HG03135 (cell line): Measurements from ENCODE around the gene C2orf68.
"Not testable (repeated sequence)": the region's sequence is repeated elsewhere in the genome, so short reads cannot be mapped to it uniquely, and the experiment has no call there.

Experiments
- ATAC-seq: cut with Tn5 transposase; IDR thresholded peaks from one replicate; pipeline ENCODE4 v1.9.1; 2021; ENCODE audit warnings: mild to moderate bottlenecking, moderate library complexity; ENCODE audit not compliant: unreplicated experiment

C2orf68 gene, protein sequence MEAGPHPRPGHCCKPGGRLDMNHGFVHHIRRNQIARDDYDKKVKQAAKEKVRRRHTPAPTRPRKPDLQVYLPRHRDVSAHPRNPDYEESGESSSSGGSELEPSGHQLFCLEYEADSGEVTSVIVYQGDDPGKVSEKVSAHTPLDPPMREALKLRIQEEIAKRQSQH

DNA sequence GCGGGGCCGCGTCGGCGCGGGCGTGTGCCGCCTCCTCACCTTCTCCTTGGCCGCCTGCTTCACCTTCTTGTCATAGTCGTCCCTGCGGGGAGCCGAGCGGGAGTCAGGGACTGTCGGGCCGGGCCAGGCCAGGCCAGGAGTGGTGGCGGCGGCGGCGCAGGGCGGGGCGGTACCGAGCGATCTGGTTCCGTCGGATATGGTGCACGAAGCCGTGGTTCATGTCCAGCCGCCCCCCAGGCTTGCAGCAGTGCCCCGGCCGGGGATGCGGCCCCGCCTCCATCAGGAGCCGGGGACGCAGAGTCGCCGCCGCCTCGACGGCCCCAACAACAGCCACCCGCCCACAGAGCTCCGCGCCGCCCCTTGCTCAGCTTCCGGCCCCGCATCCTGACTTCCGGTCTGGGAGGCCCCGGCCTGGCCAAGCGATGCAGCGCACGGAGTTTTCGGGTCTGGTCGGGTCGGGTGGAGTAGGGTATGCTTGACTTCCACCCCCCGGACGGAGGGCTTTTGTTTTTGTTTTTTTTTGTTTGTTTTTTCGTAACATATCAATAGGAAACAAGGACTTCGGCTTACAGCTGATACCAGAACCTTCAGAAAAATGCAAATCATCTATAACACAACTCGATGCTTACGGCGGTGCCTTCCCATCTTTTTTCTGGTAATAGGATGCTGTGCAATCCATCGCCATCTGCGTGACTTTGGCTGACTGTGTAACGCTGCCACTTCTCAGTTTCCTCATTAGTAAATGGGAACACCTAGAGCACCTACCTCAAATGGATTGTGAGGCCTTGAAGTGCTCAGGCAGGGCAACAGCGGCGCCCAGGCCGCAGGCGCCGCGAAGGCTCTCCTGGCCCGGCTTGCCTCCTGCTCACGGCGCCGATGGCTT lies at the start of gene C2orf68:
C2orf68 (minus strand) TSS at position 362 of the 883 bp plus-strand sequence; CDS start at position 280, 82 bp downstream.
- ATAC-seq, result peak; percentile 71

DNA sequence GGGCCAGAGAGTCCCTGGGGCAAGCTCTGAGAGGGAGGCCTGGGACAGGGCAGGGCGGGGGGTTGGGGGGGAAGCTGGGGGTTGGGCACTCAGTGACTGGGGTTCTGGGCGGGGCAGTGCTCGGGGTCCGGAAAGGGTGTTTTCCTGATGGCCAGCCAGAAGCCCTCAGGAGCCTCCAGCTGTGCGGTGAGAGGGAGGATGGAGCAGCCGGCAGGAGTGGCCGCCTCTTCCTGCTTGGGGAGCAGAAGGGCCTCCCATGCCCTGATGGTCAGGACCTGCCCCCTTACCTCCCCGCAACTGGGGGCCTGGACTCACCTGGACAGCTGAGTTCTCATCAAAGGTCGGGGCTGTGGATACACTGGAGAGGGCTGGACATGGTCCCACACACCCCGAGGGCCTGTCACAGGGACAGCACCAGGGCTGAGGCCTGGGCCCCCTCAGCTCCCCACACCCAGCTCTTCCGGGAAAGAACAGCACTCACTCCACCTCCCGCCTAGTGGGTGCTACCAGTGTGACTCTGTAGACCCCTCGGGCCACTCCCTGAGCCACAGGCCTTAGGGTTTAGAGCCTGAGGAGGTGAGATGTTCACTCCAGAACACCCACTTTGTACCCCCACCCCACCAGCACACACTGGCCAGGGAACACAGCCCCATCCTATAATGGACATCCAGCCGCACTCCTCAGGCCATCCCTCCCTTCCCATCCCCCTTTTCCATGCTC lies 49.4 kb upstream of the C2orf68 start:
- ATAC-seq, result no peak

DNA sequence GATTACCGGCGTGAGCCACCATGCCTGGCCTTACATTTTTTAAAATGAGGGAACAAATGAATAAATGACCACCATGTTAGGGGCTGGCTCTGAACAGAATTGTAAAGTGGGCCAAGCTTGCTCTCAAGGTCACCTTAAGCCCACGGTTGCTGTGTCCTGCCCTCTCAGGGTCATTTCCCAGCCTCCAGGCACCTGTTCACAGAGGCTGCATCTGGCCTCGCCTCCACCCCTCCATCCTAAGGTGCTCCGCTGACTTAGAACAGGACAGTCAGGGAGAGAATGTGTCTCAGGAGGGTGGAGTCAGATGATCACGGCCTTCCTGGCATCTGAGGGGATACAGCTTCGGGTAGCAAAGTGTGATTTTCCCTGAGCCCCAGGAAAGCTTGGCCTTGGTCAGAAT lies 48.9 kb upstream of the C2orf68 start:
- no peak for ATAC-seq

DNA sequence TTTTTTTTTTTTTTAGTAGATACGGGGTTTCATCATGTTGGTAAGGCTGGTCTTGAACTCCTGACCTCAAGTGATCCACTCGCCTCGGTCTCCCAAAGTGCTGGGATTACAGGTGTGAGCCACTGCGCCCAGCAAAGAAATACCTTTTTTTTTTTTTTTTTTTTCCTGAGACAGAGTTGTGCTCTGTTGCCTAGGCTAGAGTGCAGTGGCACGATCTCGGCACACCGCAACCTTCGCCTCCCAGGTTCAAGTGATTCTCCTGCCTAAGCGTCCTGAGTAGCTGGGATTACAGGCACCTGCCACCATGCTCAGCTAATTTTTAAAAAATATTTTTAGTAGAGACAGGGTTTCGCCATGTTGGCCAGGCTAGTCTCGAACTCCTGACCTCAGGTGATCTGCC lies 48.4 kb upstream of the C2orf68 start:
- not testable (repeated sequence) for ATAC-seq

DNA sequence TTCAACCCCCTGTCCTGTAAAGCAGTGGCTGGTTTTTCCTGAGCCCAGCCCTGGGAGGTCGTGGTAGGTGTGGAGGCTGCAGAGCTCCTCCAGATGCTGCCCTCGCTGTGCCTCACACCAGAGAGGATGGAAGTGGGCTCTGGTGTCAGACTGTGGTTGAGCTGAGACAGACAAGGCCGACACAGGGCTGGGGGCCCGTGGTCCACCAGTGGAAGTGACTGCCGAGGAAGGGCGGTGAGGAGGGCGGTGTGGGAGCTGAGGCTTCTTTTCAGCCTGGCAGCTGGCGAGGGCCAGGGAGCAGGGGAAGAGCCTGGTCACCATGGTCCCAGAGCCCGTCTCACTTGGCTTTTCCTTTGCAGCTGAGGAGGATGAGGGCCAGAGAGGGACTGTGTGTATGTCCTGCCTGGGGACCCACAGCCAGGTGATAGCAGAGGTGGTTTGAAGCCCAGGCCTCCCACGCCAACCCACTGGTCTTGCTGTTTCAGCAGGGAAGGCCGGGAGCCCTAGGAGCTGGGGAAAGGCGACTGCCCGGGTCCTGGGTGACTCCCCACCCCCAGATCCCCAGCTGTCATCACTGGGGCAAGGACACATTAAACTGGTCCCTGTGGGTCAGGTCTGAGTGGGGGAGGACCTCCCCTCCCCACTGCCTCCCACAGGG lies 47.6 kb upstream of the C2orf68 start:
- ATAC-seq, result no peak

DNA sequence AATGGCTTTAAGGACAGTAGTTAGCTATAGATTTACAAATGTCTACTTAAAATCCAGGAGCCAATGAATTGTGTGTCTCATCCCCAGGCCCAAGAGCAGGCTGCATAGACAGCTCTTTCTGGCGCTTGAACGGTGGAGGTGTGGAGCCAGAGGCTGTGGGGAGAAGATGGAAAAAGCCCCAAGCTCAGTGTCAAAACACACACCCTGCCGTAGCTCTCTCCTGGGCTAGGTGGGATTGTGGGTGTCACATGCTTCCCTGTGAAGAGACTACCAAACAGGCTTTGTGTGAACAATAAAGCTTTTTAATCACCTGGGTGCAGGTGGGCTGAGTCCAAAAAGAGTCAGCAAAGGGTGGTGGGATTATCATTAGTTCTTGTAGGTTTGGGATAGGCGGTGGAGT lies 45.5 kb upstream of the C2orf68 start:
- ATAC-seq, result not testable (repeated sequence)

DNA sequence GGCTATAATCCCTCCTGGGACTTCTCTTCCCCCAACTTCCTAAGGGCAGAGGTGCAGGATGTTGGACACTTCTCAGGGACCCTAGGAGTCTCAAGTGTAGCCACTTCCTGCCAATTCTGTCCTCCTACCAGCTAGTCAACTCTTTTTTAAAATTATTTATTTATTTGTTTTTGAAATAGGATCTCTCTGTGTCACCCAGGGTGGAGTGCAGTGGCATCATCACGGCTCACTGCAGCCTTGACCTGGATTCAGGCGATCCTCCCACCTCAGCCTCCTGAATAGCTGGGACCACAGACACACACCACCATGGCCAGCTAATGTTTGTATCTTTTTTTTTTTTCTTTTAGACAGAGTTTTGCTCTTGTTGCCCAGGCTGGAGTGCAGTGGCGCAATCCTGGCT lies 44.6 kb upstream of the C2orf68 start:
- no peak for ATAC-seq

DNA sequence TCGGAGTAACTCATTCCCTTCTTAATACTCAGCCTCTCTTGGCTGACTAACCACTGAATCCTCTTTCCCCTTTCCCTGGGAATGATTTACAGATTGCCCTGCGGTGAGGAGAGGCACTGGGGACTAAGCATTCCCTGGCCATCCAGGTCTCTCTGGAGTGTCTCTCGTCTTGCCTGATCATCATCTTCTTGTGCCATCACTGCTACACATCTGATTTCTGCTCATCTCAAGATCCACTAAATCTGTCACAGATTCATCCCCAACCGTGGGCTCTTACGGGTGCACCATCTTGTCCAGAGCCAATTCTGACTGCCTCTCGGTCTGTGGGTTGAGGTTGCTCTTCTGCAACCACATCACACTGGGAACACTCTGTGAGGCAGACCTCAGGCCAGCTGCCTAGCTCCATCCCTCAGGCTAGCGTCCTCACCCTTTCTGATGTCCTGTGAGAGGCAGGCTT lies 44.1 kb upstream of the C2orf68 start:
- ATAC-seq, result no peak

DNA sequence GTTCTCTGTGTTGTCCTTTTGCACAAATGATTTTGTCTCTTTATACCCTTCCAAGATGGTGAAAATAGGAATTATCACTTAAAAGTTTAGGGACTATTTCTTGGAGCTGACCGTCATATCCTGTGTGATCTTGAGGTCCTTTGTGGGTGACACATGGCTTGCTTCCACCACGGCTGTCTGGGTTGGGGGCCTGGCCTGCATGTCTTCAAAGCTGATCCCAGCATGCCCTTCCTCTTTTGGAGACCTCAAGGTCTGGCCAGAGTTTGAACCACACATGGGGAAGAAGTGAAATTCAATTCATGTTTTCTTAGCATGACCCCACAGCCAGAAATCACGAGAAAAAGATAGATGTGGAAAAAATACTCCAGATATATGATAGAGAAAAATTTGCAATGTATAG lies 42.1 kb upstream of the C2orf68 start:
- ATAC-seq, result no peak

DNA sequence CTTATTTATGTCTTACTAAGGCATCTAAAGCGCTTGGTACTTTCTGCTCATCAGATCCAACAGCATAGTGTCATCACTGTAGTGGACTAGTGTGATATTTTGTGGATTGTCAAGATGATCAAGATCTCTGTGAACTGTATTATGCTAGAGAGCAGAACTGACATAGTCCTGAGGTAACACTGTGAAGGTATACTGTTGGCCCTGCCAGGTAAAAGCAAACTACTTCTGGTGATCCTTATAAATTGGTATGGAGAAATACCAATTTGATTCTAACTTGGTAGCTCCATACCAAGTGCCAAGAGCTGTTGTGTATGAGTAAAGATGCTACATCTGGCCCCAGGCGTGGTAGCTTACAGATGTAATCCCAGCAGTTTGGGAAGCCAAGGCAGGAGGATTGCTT lies 40.2 kb upstream of the C2orf68 start:
- no peak for ATAC-seq

DNA sequence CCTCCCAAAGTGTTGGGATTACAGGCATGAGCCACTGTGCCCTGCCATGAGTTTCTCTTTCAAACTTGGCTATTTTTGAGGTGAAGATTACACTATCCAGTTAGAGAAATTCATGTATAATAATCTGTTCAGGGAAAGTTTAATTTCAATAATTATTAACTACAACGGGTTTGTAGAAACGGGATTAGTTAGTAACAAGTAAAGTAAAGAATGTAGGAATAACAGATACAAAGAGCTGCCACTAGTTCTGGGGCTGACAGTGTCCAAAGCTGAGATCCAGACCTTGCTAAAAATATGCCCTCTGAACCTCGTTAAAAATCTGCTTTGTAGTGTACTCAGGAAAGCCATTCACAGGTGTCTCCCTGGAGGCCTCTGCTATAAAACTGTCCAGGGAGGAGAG lies 39.2 kb upstream of the C2orf68 start:
- ATAC-seq, result no peak

DNA sequence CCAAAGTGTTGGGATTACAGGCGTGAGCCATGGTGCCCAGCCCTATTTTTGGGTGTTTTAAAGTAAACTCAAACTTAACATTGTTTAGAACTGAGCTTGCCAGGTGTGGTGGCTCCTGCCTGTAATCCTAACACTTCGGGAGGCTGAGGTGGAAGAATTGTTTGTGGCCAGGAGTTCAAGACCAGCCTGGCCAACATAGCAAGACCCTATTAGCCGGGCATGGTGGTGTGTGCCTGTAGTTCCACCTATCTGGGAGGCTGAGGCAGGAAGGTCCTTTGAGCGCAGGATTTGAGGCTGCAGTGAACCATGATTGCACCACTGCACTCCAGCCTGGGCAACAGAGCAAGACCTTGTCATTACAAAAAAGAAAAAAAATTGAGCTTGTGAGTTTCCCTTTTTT lies 38.6 kb upstream of the C2orf68 start:
- no peak for ATAC-seq

DNA sequence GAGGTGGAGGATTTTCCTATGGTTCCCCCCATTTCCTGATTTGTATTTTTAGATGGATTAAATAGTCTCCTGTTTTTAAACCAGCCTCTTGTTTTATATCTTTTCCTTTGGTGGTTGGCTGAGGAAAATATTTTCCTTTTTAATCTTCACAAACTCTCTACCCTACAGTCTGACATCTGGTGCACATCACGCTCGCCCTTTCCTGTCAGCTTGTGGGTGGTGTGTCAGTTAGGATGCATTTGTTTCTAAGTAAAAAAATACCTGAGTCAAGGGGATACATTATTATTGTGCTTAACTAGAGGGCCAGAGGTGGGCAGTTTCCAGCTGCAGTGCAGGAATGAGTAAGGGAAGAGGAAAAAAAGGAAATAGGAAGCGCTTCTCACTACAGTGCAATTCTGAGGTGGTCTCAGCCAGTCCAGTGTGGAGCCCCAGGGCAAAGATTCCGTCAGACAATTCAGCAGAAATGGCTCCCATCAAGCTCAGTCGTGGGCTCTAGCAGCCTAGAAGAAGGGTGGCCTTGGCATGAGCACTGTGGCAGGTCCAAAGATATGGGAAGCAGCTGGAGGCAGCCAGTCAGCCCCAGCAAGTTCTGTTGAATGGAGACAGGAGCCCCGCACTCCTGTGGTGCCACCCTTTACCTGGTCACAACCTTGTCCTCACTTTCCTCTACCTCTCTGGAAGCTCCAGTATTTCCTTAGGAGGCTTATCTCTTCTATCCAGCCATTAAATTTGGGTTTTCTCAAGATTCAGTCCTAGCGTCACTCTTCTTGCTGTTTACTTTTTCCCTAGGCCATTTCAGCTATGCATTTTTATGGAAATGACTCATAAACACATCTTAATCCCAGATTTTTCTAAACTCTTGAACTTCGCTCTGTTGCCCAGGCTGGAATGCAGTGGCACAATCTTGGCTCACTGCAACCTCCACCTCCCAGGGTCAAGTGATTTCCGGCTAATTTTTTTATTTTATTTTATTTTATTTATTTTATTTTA lies 37.6 kb upstream of the C2orf68 start:
- no peak for ATAC-seq

DNA sequence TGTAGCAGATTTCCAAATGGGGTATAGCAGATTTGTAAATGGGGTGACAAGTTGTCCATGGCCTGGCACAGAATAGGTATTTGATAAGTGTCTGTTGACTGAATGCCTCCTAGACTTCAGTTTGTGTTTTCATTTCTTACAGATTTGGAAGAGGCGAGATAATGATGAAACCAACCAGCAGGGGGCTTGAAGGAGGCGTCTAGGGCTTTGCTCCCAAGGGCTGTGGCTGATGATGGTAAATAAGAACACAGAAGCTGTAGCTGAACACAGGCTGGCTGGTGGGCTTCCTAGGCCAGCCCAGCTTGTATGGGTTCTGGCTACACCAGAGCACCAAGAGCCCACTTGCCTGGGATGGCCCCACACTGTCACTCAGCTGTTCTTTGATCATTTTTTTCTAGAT lies 36.8 kb upstream of the C2orf68 start:
- ATAC-seq, result peak; percentile 31

DNA sequence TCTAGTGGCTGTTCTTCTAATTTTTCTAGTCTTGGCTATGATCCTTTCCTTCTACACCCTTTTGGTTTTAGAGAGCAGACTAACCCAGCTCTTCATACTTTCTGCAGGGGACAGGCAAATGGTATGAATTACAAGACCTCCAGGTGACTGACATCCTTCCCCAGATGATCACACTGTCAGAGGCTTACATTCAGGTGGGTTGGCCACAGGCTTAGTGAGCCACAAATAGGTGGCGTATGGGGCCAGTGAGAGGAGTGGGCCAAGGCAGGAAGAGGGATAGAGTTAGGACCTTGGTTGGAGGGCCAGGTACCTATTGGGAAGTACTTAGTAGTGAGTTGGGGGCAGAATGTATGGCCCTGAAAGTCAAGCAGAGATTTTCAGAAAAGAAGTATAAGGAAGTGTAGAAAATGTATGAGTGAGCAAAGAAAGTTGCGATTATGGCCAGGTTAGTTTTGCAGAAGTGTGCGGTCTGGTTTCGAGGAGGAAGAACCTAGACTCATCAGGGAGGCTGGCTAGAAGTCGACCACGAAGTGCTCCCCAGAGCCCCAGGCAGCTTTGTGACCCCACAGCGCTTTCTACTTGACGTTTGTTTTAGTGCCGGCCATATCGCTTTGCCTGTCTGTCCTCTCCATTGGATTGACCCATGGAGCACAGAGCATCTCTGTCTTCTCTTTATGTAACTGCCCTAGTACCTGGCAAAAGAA lies 36.1 kb upstream of the C2orf68 start:
- ATAC-seq, result peak; percentile 59

DNA sequence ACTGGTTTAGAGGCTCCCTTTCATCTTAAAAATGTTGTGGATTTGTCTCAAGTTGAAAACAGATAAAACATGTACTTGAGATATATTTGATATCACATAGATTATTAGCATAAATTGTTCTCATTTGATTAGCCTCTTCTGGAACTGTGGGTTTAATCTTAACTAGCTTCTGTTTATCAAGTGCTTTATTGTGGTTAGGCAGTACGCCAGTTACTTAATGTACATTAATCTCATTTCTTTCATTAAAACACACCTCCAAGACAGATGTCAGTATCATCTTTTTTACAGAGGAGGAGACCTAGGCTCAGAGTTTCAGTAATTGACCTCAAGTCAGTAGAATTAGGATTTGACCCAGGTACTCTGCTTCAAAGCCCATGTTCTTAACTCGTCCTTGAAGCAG lies 34.3 kb upstream of the C2orf68 start:
- ATAC-seq, result no peak

DNA sequence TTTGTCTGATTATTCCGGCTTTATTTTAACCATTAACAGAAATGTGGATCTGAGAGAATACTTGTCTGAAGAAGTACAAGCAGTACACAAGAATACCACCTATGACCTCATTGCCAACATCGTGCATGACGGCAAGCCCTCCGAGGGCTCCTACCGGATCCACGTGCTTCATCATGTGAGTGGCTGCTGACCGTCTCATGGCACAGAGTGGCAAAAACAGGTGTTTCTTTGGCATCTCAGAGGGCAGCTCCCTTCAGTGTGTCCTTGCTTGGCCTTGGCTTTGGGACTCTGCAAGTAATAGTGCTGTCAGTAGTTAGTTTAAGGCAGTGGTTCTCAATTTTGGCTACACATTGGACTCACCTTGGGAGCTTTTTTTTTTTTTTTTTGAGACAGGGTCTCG lies 33.0 kb upstream of the C2orf68 start:
- no peak for ATAC-seq

DNA sequence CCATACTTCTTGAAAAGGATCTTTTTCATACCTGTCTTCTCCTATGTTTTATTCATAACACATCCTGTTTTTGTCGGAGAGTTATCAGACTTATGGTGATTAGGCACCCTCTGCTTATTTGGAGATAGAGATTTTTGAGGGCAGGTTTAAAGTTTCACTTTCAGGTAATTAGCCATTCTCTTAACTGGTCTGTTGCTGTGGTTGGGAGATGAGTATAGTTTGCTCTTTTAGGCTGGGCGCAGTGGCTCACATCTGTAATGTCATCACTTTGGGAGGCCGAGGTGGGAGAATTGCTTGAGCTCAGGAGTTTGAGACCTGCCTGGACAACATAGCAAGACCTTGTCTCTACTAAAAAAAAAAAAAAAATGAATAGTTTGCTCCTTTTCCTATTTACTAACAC lies 30.9 kb upstream of the C2orf68 start:
- ATAC-seq, result peak; percentile 71

DNA sequence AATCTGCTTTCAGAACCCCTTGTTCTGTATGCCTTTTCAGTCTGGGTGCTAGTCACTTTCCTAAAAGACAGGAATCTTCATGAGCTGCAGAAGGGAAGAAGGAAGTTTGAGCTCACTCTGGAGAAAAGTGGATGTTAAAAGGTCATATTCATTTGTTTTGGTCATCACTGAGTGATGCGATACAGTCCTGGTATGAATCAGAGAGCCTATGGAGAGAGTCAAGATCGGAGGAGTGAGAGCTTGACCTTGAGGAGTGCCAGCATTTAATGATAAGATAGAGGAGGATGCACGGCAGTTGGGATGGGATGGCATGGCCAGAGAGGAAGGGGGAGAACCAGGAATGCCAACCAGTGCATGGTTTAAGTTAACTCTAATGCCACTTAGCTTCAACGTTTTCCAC lies 23.8 kb upstream of the C2orf68 start:
- ATAC-seq, result no peak
